ENCODE data around the gene GDF2.

GRCh38 chr10:47309408-47310089 lies 12.7 kb upstream of the GDF2 start:
- TF ChIP-seq, protein P1, sequence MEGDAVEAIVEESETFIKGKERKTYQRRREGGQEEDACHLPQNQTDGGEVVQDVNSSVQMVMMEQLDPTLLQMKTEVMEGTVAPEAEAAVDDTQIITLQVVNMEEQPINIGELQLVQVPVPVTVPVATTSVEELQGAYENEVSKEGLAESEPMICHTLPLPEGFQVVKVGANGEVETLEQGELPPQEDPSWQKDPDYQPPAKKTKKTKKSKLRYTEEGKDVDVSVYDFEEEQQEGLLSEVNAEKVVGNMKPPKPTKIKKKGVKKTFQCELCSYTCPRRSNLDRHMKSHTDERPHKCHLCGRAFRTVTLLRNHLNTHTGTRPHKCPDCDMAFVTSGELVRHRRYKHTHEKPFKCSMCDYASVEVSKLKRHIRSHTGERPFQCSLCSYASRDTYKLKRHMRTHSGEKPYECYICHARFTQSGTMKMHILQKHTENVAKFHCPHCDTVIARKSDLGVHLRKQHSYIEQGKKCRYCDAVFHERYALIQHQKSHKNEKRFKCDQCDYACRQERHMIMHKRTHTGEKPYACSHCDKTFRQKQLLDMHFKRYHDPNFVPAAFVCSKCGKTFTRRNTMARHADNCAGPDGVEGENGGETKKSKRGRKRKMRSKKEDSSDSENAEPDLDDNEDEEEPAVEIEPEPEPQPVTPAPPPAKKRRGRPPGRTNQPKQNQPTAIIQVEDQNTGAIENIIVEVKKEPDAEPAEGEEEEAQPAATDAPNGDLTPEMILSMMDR (IDR thresholded peaks at IDR 0.05; ENCODE audit: borderline replicate concordance, extremely low read depth, low read length, poor library complexity, severe bottlenecking), result peak; percentile 76
- no peak for TF ChIP-seq EZH2 (IDR thresholded peaks at IDR 0.05; ENCODE audit: borderline replicate concordance, low read depth, low read length, severe bottlenecking)

Data from DND-41 (cell line).